HepG2 (cell line): ENCODE results near the gene NOC4L. TPM values are rescaled to one million over a fixed set of nuclear protein-coding genes. Genes with fewer than 3 reads are reported as not detected.

Experiments
- ATAC-seq: fragments of 200-7000 bp; cut with Tn5 transposase; 3 replicates; pipeline ENCODE4 v1.9.1; 2020; ENCODE audit warnings: mild to moderate bottlenecking, moderate library complexity
- BruUV-seq: library from RNA; stranded (reverse); fragments of 400-500 nt; replicated peaks from 2 replicates; lab custom pipeline; 2021; lab: Mats Ljungman, UMichigan
- CTCF ChIA-PET: fragments of 300-600 bp; formaldehyde crosslinking; extraction: SDS; loops from one replicate; lab custom pipeline; 2021; ENCODE audit warnings: low total read pairs, inconsistent platforms, low intra/inter-chr PET ratio; lab: Yijun Ruan, JAX
- POLR2A ChIA-PET: fragments of 350-600 bp; sonication (Branson Sonifier 250); formaldehyde crosslinking; loops from one replicate; lab custom pipeline; 2020; ENCODE audit warnings: antibody characterized with exemption, inconsistent platforms; lab: Yijun Ruan, JAX
- DNase-seq: peaks from one replicate; pipeline ENCODE4 v3.0.0-alpha.2; 2015; ENCODE audit warnings: low spot score
- FAIRE-seq: peaks from 3 replicates; lab custom pipeline; 2011; peaks lifted over from hg19 to GRCh38; lab: Jason Lieb, UNC
- H2AFZ ChIP-seq: one replicate; pipeline ENCODE4 v1.6.1; 2011; ENCODE audit warnings: low read length, inconsistent platforms
- H3K27ac ChIP-seq: fragments of 300-600 bp; 3 replicates; pipeline ENCODE4 v1.8.0; 2011; ENCODE audit warnings: mixed run types, mild to moderate bottlenecking, mixed read lengths, low read length, inconsistent platforms; ENCODE audit not compliant: insufficient read depth; ENCODE audit errors: extremely low read length
- H3K27me3 ChIP-seq, 2 experiments: fragments of 200-600 bp in 1 of 2; 2 replicates in 1 of 2; 3 replicates in 1 of 2; pipeline versions ENCODE4 v1.6.0 to v1.8.0; 2011; ENCODE audit warnings: low read length in 2 of 2, mild to moderate bottlenecking in 2 of 2, moderate library complexity in 2 of 2, inconsistent platforms in 1 of 2; ENCODE audit not compliant: insufficient read depth in 2 of 2, control insufficient read depth in 1 of 2
- H3K36me3 ChIP-seq, 2 experiments: fragments of 200-600 bp in 1 of 2; replicated peaks in 1 of 2; 2 replicates in 1 of 2; 3 replicates in 1 of 2; pipeline versions ENCODE4 v1.5.1 to v1.8.0; 2011; ENCODE audit warnings: low read length in 2 of 2, inconsistent platforms in 1 of 2; ENCODE audit not compliant: insufficient read depth in 2 of 2, control insufficient read depth in 1 of 2
- H3K4me1 ChIP-seq: 2 replicates; pipeline ENCODE4 v1.5.1; 2012; ENCODE audit warnings: low read length, inconsistent platforms; ENCODE audit not compliant: insufficient read depth
- H3K4me2 ChIP-seq: 2 replicates; pipeline ENCODE4 v1.6.0; 2011; ENCODE audit warnings: low read depth, low read length, inconsistent platforms
- H3K4me3 ChIP-seq, 3 experiments: fragments of 200-600 bp in 1 of 3; sonication (generic), shearing (Covaris generic) in 1 of 3; replicated peaks in 1 of 3; 2 replicates each; pipeline ENCODE4 v1.5.1; 2011 to 2016; ENCODE audit warnings: low read length in 3 of 3, inconsistent platforms in 2 of 3, low read depth in 2 of 3, mild to moderate bottlenecking in 2 of 3, control low read depth in 1 of 3, mixed read lengths in 1 of 3; ENCODE audit not compliant: insufficient read depth in 1 of 3
- H3K79me2 ChIP-seq: one replicate; pipeline ENCODE4 v1.6.1; 2011; ENCODE audit warnings: low read length, inconsistent platforms; ENCODE audit not compliant: insufficient read depth
- H3K9ac ChIP-seq: 2 replicates; pipeline ENCODE4 v1.6.0; 2011; ENCODE audit warnings: mild to moderate bottlenecking, low read depth, low read length, inconsistent platforms; ENCODE audit not compliant: insufficient read depth
- H3K9me3 ChIP-seq: 2 replicates; pipeline ENCODE4 v1.5.1; 2012; ENCODE audit warnings: mild to moderate bottlenecking, low read length
- H4K20me1 ChIP-seq: 2 replicates; pipeline ENCODE4 v1.6.0; 2011; ENCODE audit warnings: inconsistent platforms, mild to moderate bottlenecking, low read length, moderate library complexity; ENCODE audit not compliant: insufficient read depth
- ARID3A ChIP-seq: IDR thresholded peaks from 2 replicates; pipeline ENCODE4 v1.6.1; 2012; ENCODE audit warnings: low read depth, low read length, improper control_type of control experiment
- CAMTA2 ChIP-seq: sonication (generic); formaldehyde crosslinking; IDR thresholded peaks from 2 replicates; pipeline ENCODE4 v1.4.0; 2020; ENCODE audit warnings: mild to moderate bottlenecking, missing genetic modification reagents, borderline replicate concordance
- DBP ChIP-seq: sonication (generic); formaldehyde crosslinking; IDR thresholded peaks from 2 replicates; pipeline ENCODE4 v1.4.0; 2020; ENCODE audit warnings: missing genetic modification reagents; ENCODE audit errors: not compliant biosample characterization
- DDIT3 ChIP-seq: sonication (generic); formaldehyde crosslinking; IDR thresholded peaks from 2 replicates; pipeline ENCODE4 v1.4.0; 2020; ENCODE audit warnings: mild to moderate bottlenecking, missing genetic modification reagents
- HCFC1 ChIP-seq: fragments of 150-350 bp; IDR thresholded peaks from 2 replicates; pipeline ENCODE4 v1.6.1; 2014; ENCODE audit warnings: low read depth, low read length
- NFKBIZ ChIP-seq: IDR thresholded peaks from 2 replicates; pipeline ENCODE4 v1.6.1; 2018; ENCODE audit warnings: missing genetic modification reagents, missing compliant biosample characterization
- NKX3-1 ChIP-seq: sonication (generic); formaldehyde crosslinking; IDR thresholded peaks from 2 replicates; pipeline ENCODE4 v1.5.0; 2020; ENCODE audit warnings: missing genetic modification reagents
- POLR2A ChIP-seq, 2 experiments: IDR thresholded peaks; 2 replicates each; pipeline ENCODE4 v1.6.1; 2011; ENCODE audit warnings: low read depth in 2 of 2, low read length in 2 of 2, mild to moderate bottlenecking in 1 of 2, moderate library complexity in 1 of 2; ENCODE audit not compliant: insufficient read depth in 1 of 2
- RCOR2 ChIP-seq: IDR thresholded peaks from 2 replicates; pipeline ENCODE4 v1.6.1; 2016; ENCODE audit warnings: missing biosample characterization, missing genetic modification reagents
- SMAD3 ChIP-seq: sonication (generic); formaldehyde crosslinking; IDR thresholded peaks from 2 replicates; pipeline ENCODE4 v1.4.0; 2020; ENCODE audit warnings: missing genetic modification reagents
- SMAD9 ChIP-seq: sonication (generic); formaldehyde crosslinking; IDR thresholded peaks from 2 replicates; pipeline ENCODE4 v1.5.1; 2020; ENCODE audit warnings: mild to moderate bottlenecking, missing genetic modification reagents
- SNAPC4 ChIP-seq: sonication (generic); formaldehyde crosslinking; IDR thresholded peaks from 2 replicates; pipeline ENCODE4 v1.4.0; 2020; ENCODE audit warnings: mild to moderate bottlenecking, missing genetic modification reagents
- SNAPC5 ChIP-seq: sonication (generic); formaldehyde crosslinking; IDR thresholded peaks from 2 replicates; pipeline ENCODE4 v1.8.1; 2023; ENCODE audit warnings: mild to moderate bottlenecking, missing genetic modification reagents, borderline replicate concordance
- SUZ12 ChIP-seq: fragments of 150-350 bp; IDR thresholded peaks from 2 replicates; pipeline ENCODE4 v1.6.1; 2014; ENCODE audit warnings: low read depth, low read length
- ZNF607 ChIP-seq: sonication (generic); formaldehyde crosslinking; IDR thresholded peaks from 2 replicates; pipeline ENCODE4 v1.5.1; 2020; ENCODE audit warnings: missing genetic modification reagents, mild to moderate bottlenecking, borderline replicate concordance
- ZNF792 ChIP-seq: IDR thresholded peaks from 2 replicates; pipeline ENCODE4 v1.6.1; 2016
- ZSCAN21 ChIP-seq: sonication (generic); formaldehyde crosslinking; IDR thresholded peaks from 2 replicates; pipeline ENCODE4 v1.8.0; 2022; ENCODE audit warnings: mild to moderate bottlenecking, missing genetic modification reagents, moderate library complexity, borderline replicate concordance
- ZSCAN22 ChIP-seq: sonication (generic); formaldehyde crosslinking; IDR thresholded peaks from 2 replicates; pipeline ENCODE4 v1.4.0; 2020; ENCODE audit warnings: mild to moderate bottlenecking, missing genetic modification reagents
- WGBS: methylation state at CpG from one replicate; pipeline ENCODE4 v1.1.6; 2017; ENCODE audit warnings: low lambda C conversion rate; 5-methylcytosine and 5-hydroxymethylcytosine counted together
- in situ Hi-C: cut with HindIII; loops from 2 replicates; pipeline ENCODE4 v1.10.0; 2017; ENCODE audit warnings: low pct_unique_long_range_greater_than_20kb; ENCODE audit not compliant: extremely low pct_ligation_motif_present
- intact Hi-C: fragments of 100-400 bp; cut with micrococcal nuclease; formaldehyde crosslinking; loops from one replicate; pipeline ENCODE4 v1.10.0; 2022; ENCODE audit not compliant: unreplicated experiment
- polyA plus RNA-seq, 8 experiments: library from polyadenylated mRNA; depleted of rRNA in 3 of 8; stranded (reverse) in 7 of 8; unstranded in 1 of 8; fragments of >200 nt; fragmentation: Illumina TruSeq in 4 of 8; extraction: Trizol in 4 of 8; gene quantifications; 2 replicates each; pipeline versions ENCODE4 v1.2.1 to v1.2.3, GENCODE V29; 2011 to 2016; ENCODE audit warnings: low read depth in 4 of 8, missing spikeins in 1 of 8, mixed read lengths in 1 of 8; ENCODE audit not compliant: insufficient read depth in 1 of 8
- total RNA-seq, 5 experiments: library from RNA; depleted of rRNA; stranded (reverse); fragments of >200 nt; fragmentation: Illumina TruSeq; extraction: Trizol; gene quantifications; 2 replicates each; pipeline ENCODE4 v1.2.3, GENCODE V29; 2016; ENCODE audit warnings: low read depth in 1 of 5

NOC4L gene
- total and polyA plus RNA-seq, 2 of the 13 experiments (the other 11 are each of a cell fraction or from before 2014, with no cell fraction given): 4.3 to 14.6 TPM

GRCh38 chr12:132188451-132188901 lies 44.2 kb downstream of the NOC4L start:
- CTCF ChIA-PET: no interaction called here
- H3K36me3 ChIP-seq: no peaks in the 10 kb centered on the region
- TF ChIP-seq ZNF792 (CRISPR knock-in tag): no peak
- TF ChIP-seq NFKBIZ: no peak
- no peak for TF ChIP-seq ZNF607 (CRISPR knock-in tag)
- no peak for TF ChIP-seq DDIT3
- no peak for TF ChIP-seq HCFC1
- no peak for TF ChIP-seq SNAPC4 (CRISPR knock-in tag)
- no peak for TF ChIP-seq ZSCAN22 (CRISPR knock-in tag)
- no peak for TF ChIP-seq POLR2A (IDR thresholded peaks at IDR 0.05; ENCODE audit: insufficient read depth in 1 of 2, low read depth in 2 of 2, low read length in 2 of 2)
- TF ChIP-seq SNAPC5 (CRISPR knock-in tag): no peak
- no peak for TF ChIP-seq ZSCAN21 (CRISPR knock-in tag)
- no peak for TF ChIP-seq DBP (CRISPR knock-in tag)
- no peak for TF ChIP-seq NKX3-1 (CRISPR knock-in tag)
- TF ChIP-seq ARID3A: no peak
- no peak for TF ChIP-seq SMAD9
- TF ChIP-seq RCOR2: no peak
- TF ChIP-seq SMAD3: no peak
- TF ChIP-seq CAMTA2: no peak
- no peak for TF ChIP-seq SUZ12

More at GRCh38 chr12:132188451-132188901, 44.2 kb downstream of the NOC4L start:
- ATAC-seq (no peak; the same call in 2 of the 3 replicates), FAIRE-seq (no peak), DNase-seq (no peak)
- Histone ChIP-seq H3K9ac (no peak overlapping the region), H3K27ac (no peak overlapping the region), H3K4me3 (no peak overlapping the region), H3K4me2 (no peak overlapping the region), H3K4me1 (no peaks in the 10 kb centered on the region), H3K79me2 (no peaks in the 10 kb centered on the region), H3K9me3 (peaks cover 5% of the 10 kb centered on the region), H4K20me1 (no peaks in the 10 kb centered on the region), H2AFZ (no peak overlapping the region), H3K27me3 (peaks cover 21 to 93% of the 10 kb centered on the region in 2 experiments)
- POLR2A ChIA-PET: no interaction called here
- 58% methylated on average over 10 of the region's 21 CpGs for whole genome bisulfite sequencing
- intact Hi-C loops (no loop called here), in situ Hi-C loops (no loop called here)
- no TSS peak for BruUV-seq
